ENCODE results near the gene NYNRIN.

GRCh38 chr14:24437020-24437735, 38.4 kb downstream of the NYNRIN start:
- no peak for TF ChIP-seq POLR2AphosphoS5 (IDR thresholded peaks at IDR 0.05; ENCODE audit: low read depth, low read length)
- no peak for TF ChIP-seq POLR2A (IDR thresholded peaks at IDR 0.05; ENCODE audit: low read depth, low read length)
- TF ChIP-seq TAF1 (IDR thresholded peaks at IDR 0.05; ENCODE audit: low read depth, low read length), result no peak
- TF ChIP-seq SPI1 (IDR thresholded peaks at IDR 0.05; ENCODE audit: low read depth, low read length), result no peak
- no peak for TF ChIP-seq POU2F2 (IDR thresholded peaks at IDR 0.05; ENCODE audit: low read depth, low read length)
- no peak for TF ChIP-seq PAX5 (IDR thresholded peaks at IDR 0.05; ENCODE audit: insufficient read depth, low read length, severe bottlenecking)

Measured in GM12891 (cell line).